Activated CD4-positive, alpha-beta T cell treated with anti-CD3 and anti-CD28 coated beads for 36 hours (primary cell): ENCODE data around the gene KLHDC9. TPM values are rescaled to one million over a fixed set of nuclear protein-coding genes. Genes with fewer than 3 reads are reported as not detected.

Source experiments
- ATAC-seq: fragments of 200-7000 bp; cut with Tn5 transposase; one replicate; pipeline ENCODE4 v1.10.0; 2021; ENCODE audit warnings: mild to moderate bottlenecking, moderate library complexity
- CTCF ChIA-PET: fragments of 350-600 bp; sonication (Branson Sonifier 250); formaldehyde crosslinking; loops from one replicate; lab custom pipeline; 2021; ENCODE audit warnings: antibody characterized with exemption; lab: Charles Lee
- POLR2A ChIA-PET: fragments of 350-600 bp; sonication (Branson Sonifier 250); formaldehyde crosslinking; loops from one replicate; lab custom pipeline; 2021; ENCODE audit warnings: antibody characterized with exemption, inconsistent platforms; lab: Charles Lee
- DNase-seq: peaks from one replicate; pipeline ENCODE4 v3.0.0-alpha.2; 2020
- H3K27ac Mint-ChIP-seq: one replicate; pipeline ENCODE4 v1.8.0; 2021; ENCODE audit warnings: mixed read lengths
- H3K27me3 Mint-ChIP-seq: one replicate; pipeline ENCODE4 v1.8.0; 2021; ENCODE audit warnings: mixed read lengths
- H3K36me3 Mint-ChIP-seq: one replicate; pipeline ENCODE4 v1.8.0; 2021; ENCODE audit warnings: low read depth, mixed read lengths
- H3K4me1 Mint-ChIP-seq: one replicate; pipeline ENCODE4 v1.8.0; 2021; ENCODE audit warnings: mixed read lengths
- H3K4me3 Mint-ChIP-seq: one replicate; pipeline ENCODE4 v1.8.0; 2021; ENCODE audit warnings: mild to moderate bottlenecking, moderate library complexity, mixed read lengths
- H3K9me3 Mint-ChIP-seq: one replicate; pipeline ENCODE4 v1.8.0; 2021; ENCODE audit warnings: low read depth, mixed read lengths
- intact Hi-C, 2 experiments: fragments of 100-400 bp; cut with DNase I in 1 of 2; cut with micrococcal nuclease in 1 of 2; formaldehyde crosslinking; loops; one replicate each; pipeline versions ENCODE4 v1.14.2 to v1.15.1; 2022 to 2024; cut with DNase I, micrococcal nuclease
- total RNA-seq, 2 experiments: library from RNA; stranded (reverse); gene quantifications; one replicate each; pipeline ENCODE4 v1.2.3, GENCODE V29; 2021

KLHDC9 gene
- total RNA-seq, 2 experiments from 2014 or later, result 0.39 to 0.50 TPM

DNA sequence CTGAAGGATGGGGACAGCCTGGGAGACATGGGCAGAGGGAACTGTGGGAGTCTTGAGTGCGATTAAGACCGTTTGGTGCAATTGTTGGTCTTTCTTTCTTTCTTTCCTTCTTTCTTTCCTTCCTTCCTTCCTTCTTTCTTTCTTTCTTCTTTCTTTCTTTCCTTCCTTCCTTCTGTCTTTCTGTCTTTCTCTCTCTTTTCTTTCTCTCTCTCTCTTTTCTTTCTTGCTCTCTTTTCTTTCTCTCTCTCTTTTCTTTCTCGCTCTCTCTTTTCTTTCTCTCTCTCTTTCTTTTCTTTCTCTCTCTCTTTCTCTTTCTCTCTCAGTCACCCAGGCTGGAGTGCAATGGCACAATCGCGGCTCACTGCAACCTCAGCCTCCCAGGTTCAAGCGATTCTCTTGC is 2.9 kb upstream of the KLHDC9 start:
- no peaks in the 10 kb centered on the region for H3K9me3 Mint-ChIP-seq
- intact Hi-C loops, result loop anchor here (5.0 kb wide), 1 partner anchor 258 kb away; no protein-coding TSS in a partner anchor
- no peak overlapping the region for H3K27ac Mint-ChIP-seq
- H3K4me1 Mint-ChIP-seq, result peaks cover 65% of the 10 kb centered on the region
- no peaks in the 10 kb centered on the region for H3K27me3 Mint-ChIP-seq
- H3K36me3 Mint-ChIP-seq, result peaks cover 13% of the 10 kb centered on the region
- DNase-seq, result no peak
- ChIA-PET POLR2A (no interaction called here), CTCF (interaction anchor here (0.6 to 9.6 kb wide), 6 partner anchors 25 to 98 kb away, joined by 3 to 126 read pairs (median 15); partner anchors contain the start of genes ARHGAP30 and USF1)
- ATAC-seq, result no peak
- no peak overlapping the region for H3K4me3 Mint-ChIP-seq

GRCh38 chr1:161096015-161096414 is 2.1 kb upstream of the KLHDC9 start:
- H3K4me3 Mint-ChIP-seq, result no peak overlapping the region
- DNase-seq (no peak), ATAC-seq (no peak)
- intact Hi-C loops, result loop anchor here (2.0 to 5.0 kb wide), 3 partner anchors 27 to 259 kb away; partner anchors contain the start of gene ARHGAP30 (in 1 of the 2)
- H3K9me3 Mint-ChIP-seq, result no peaks in the 10 kb centered on the region
- CTCF ChIA-PET, result interaction anchor here (0.8 to 9.6 kb wide), 11 partner anchors 16 to 306 kb away, joined by 3 to 126 read pairs (median 15); partner anchors contain the start of genes ARHGAP30, ITLN2, PPOX and TSTD1
- peaks cover 58% of the 10 kb centered on the region for H3K4me1 Mint-ChIP-seq
- peaks cover 19% of the 10 kb centered on the region for H3K36me3 Mint-ChIP-seq
- POLR2A ChIA-PET, result no interaction called here
- H3K27me3 Mint-ChIP-seq, result no peaks in the 10 kb centered on the region
- H3K27ac Mint-ChIP-seq, result no peak overlapping the region

DNA sequence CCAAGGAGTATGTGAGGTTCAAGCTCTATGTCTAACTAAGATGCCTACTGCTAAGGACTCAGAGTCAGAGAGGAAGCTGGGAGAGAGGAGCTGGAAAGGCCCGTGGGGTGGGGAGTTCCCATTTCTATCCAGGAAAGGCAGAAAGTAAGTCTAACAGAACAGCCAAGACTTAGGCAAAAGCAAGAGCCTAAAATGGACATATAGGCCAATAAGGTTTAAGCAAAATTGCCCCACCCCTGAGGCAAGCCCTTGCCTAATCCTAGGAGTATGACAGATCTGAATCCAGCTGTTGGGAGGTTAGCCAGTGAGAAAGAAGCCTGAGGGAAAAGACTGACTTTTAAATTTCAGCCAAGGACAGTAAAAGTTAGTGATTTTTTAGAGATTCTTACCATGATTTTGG is 1.6 kb upstream of the KLHDC9 start:
- ChIA-PET CTCF (interaction anchor here (0.6 to 9.6 kb wide), 22 partner anchors 9 to 320 kb away, joined by 3 to 126 read pairs (median 6); partner anchors contain the start of genes ARHGAP30, F11R, ITLN2 and PPOX), POLR2A (no interaction called here)
- ATAC-seq (no peak), DNase-seq (no peak)
- H3K4me1 Mint-ChIP-seq, result peaks cover 52% of the 10 kb centered on the region
- intact Hi-C loops, result loop anchor here (2.0 to 5.0 kb wide), 3 partner anchors 28 to 259 kb away; partner anchors contain the start of gene ARHGAP30 (in 1 of the 2)
- H3K27me3 Mint-ChIP-seq, result no peaks in the 10 kb centered on the region
- no peak overlapping the region for H3K4me3 Mint-ChIP-seq
- no peaks in the 10 kb centered on the region for H3K9me3 Mint-ChIP-seq
- peaks cover 23% of the 10 kb centered on the region for H3K36me3 Mint-ChIP-seq
- H3K27ac Mint-ChIP-seq, result no peak overlapping the region

GRCh38 chr1:161099090-161099802 is 1.1 kb downstream of the KLHDC9 start:
- DNase-seq, result no peak
- ChIA-PET CTCF (interaction anchor here (0.7 to 9.6 kb wide), 11 partner anchors 14 to 310 kb away, joined by 3 to 126 read pairs (median 7); partner anchors contain the start of genes ARHGAP30, ITLN2, TSTD1 and USF1), POLR2A (interaction anchor here (1.0 kb wide), 1 partner anchor 32 kb away, joined by 3 read pairs; no protein-coding TSS in a partner anchor)
- Mint-ChIP-seq H3K36me3 (peaks cover 34% of the 10 kb centered on the region), H3K27ac (no peak overlapping the region), H3K4me3 (peak overlapping the region; percentile 47), H3K4me1 (peaks cover 29% of the 10 kb centered on the region), H3K9me3 (no peaks in the 10 kb centered on the region), H3K27me3 (no peaks in the 10 kb centered on the region)
- no peak for ATAC-seq
- intact Hi-C loops, result loop anchor here (2.0 to 5.0 kb wide), 2 partner anchors 34 to 262 kb away; partner anchors contain the start of gene DEDD (in 2 of the 2)

GRCh38 chr1:161100556-161100955 is 2.4 kb downstream of the KLHDC9 start:
- no peak overlapping the region for H3K4me3 Mint-ChIP-seq
- peaks cover 38% of the 10 kb centered on the region for H3K36me3 Mint-ChIP-seq
- no peaks in the 10 kb centered on the region for H3K27me3 Mint-ChIP-seq
- H3K9me3 Mint-ChIP-seq, result no peaks in the 10 kb centered on the region
- no peak for DNase-seq
- H3K4me1 Mint-ChIP-seq, result peaks cover 30% of the 10 kb centered on the region
- intact Hi-C loops, result no loop called here
- ChIA-PET POLR2A (interaction anchor here (0.6 to 1.0 kb wide), 2 partner anchors 31 to 137 kb away, joined by 3 read pairs; partner anchors contain the start of gene NR1I3), CTCF (interaction anchor here (0.6 to 9.6 kb wide), 7 partner anchors 13 to 104 kb away, joined by 3 to 126 read pairs (median 4); partner anchors contain the start of genes ARHGAP30 and TSTD1)
- no peak overlapping the region for H3K27ac Mint-ChIP-seq
- no peak for ATAC-seq

GRCh38 chr1:161106431-161106830 is 8.3 kb downstream of the KLHDC9 start:
- Mint-ChIP-seq H3K9me3 (no peaks in the 10 kb centered on the region), H3K27ac (peak overlapping the region; percentile 23), H3K36me3 (peaks cover 35% of the 10 kb centered on the region), H3K27me3 (no peaks in the 10 kb centered on the region), H3K4me1 (peaks cover 18% of the 10 kb centered on the region), H3K4me3 (no peak overlapping the region)
- intact Hi-C loops, result loop anchor here in 1 of 2 experiments (5.0 kb wide), 1 partner anchor 36 kb away; no protein-coding TSS in a partner anchor
- CTCF ChIA-PET, result interaction anchor here (0.6 to 2.2 kb wide), 3 partner anchors 9 to 267 kb away, joined by 3 to 5 read pairs (median 5); no protein-coding TSS in a partner anchor
- DNase-seq (no peak), ATAC-seq (no peak)
- POLR2A ChIA-PET, result no interaction called here

DNA sequence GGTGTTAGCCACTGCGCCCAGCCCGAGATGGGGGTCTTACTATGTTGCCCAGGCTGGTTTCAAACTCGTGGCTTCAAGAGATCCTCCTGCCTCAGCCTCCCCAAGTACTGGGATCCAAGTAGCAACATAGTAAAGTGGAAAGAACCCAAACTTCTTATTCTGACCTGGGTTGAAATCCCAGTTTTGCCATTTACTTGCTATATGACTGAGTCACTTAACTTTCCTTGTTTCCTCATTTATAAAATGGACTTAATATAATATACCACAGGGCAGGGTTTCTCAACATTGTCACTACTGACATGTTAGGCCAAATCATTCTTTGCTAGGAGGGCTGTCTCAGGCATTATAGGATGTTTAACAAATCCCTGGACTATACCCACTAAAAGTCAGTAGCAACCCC is 13.0 kb downstream of the KLHDC9 start:
- Mint-ChIP-seq H3K4me3 (no peak overlapping the region), H3K27me3 (no peaks in the 10 kb centered on the region), H3K27ac (peak overlapping the region; percentile 72), H3K36me3 (peaks cover 43% of the 10 kb centered on the region), H3K9me3 (no peaks in the 10 kb centered on the region), H3K4me1 (peaks cover 51% of the 10 kb centered on the region)
- ChIA-PET CTCF (interaction anchor here (3.9 kb wide), 1 partner anchor 13 kb away, joined by 32 read pairs; the partner anchor contains the start of gene KLHDC9), POLR2A (no interaction called here)
- intact Hi-C loops, result no loop called here
- ATAC-seq (no peak), DNase-seq (no peak)

DNA sequence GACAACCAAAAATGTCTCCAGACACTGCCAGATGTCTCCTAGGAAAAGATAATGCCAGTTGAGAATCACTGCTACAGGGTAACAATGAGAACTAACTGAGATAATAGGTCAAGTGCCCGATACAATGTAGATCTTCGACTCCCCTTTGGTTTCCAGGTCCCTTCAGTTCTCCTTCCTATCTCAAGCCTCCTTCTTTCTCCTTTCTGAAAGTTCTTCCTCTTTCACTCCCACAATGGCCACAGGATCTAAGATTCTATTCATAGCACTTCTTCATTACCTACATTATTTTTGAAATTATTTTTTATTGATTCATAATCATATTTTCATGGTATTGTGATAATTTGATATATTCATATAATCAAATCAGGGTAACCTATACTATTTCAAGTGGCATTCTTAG is 13.4 kb downstream of the KLHDC9 start:
- Mint-ChIP-seq H3K9me3 (no peaks in the 10 kb centered on the region), H3K36me3 (peaks cover 44% of the 10 kb centered on the region), H3K27ac (peak overlapping the region; percentile 72), H3K27me3 (no peaks in the 10 kb centered on the region), H3K4me3 (no peak overlapping the region), H3K4me1 (peaks cover 52% of the 10 kb centered on the region)
- POLR2A ChIA-PET, result no interaction called here
- CTCF ChIA-PET, result interaction anchor here (0.5 to 3.9 kb wide), 4 partner anchors 10 to 121 kb away, joined by 3 to 32 read pairs (median 4); partner anchors contain the start of gene KLHDC9
- intact Hi-C loops, result no loop called here
- no peak for ATAC-seq
- no peak for DNase-seq

GRCh38 chr1:161113915-161114314 is 15.8 kb downstream of the KLHDC9 start:
- H3K27me3 Mint-ChIP-seq, result no peaks in the 10 kb centered on the region
- CTCF ChIA-PET, result interaction anchor here (0.7 to 3.9 kb wide), 4 partner anchors 15 to 115 kb away, joined by 3 to 32 read pairs (median 4); partner anchors contain the start of gene KLHDC9
- ATAC-seq (no peak), DNase-seq (no peak)
- POLR2A ChIA-PET, result interaction anchor here (0.6 kb wide), 1 partner anchor 69 kb away, joined by 3 read pairs; no protein-coding TSS in a partner anchor
- no peaks in the 10 kb centered on the region for H3K9me3 Mint-ChIP-seq
- H3K27ac Mint-ChIP-seq, result peak overlapping the region; percentile 98
- peaks cover 46% of the 10 kb centered on the region for H3K36me3 Mint-ChIP-seq
- intact Hi-C loops, result no loop called here
- peaks cover 58% of the 10 kb centered on the region for H3K4me1 Mint-ChIP-seq
- H3K4me3 Mint-ChIP-seq, result peak overlapping the region; percentile 15

DNA sequence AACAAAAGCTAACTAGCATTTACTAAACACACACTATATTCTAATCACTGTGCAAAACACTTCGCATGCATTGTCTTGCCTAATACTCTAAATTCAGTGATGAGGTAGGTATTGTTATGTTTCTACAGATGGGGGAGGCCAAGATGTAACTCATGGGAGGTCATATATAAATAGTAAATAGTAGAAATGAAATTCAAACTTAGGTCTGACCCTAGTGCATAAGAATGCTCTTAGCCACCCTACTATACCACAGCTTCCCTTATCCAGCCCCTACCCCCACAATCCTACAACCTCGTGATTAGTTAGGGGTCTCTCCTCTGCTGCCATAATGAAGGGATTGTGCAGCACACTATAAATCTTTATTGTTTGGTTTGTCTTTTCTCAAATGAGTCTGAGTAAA is 16.4 kb downstream of the KLHDC9 start:
- Mint-ChIP-seq H3K27ac (peak overlapping the region; percentile 98), H3K9me3 (no peaks in the 10 kb centered on the region), H3K4me1 (peaks cover 64% of the 10 kb centered on the region), H3K36me3 (peaks cover 46% of the 10 kb centered on the region), H3K27me3 (no peaks in the 10 kb centered on the region), H3K4me3 (no peak overlapping the region)
- no peak for DNase-seq
- POLR2A ChIA-PET, result no interaction called here
- no peak for ATAC-seq
- intact Hi-C loops, result no loop called here
- CTCF ChIA-PET, result interaction anchor here (0.6 to 3.9 kb wide), 4 partner anchors 16 to 279 kb away, joined by 3 to 32 read pairs (median 4); partner anchors contain the start of gene KLHDC9
